ENCODE results near the gene GFRA3.

Gene GFRA3

DNA sequence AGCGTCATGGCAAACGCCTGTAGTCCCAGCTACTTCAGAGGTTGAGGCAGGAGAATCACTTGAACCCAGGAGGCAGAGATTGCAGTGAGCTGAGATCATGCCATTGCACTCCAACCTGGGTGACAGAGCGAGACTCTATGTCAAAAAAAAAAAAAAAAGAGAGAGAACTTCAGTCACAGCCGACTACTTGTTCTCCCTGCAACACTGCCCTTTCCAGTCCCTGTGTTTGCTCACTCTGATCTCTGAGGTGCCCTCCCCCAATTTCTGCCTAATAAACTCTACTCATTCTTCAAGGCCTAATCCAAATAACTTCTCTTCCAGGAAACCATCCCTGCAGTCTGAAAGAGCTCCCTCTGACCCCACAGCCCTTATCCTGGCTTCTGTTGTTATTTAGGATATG is 28.1 kb downstream of the GFRA3 start:
- DNase-seq, result no peak

GRCh38 chr5:138245717-138246116 is 28.7 kb downstream of the GFRA3 start:
- DNase-seq, result no peak

GRCh38 chr5:138243794-138244193 is 30.6 kb downstream of the GFRA3 start:
- DNase-seq, result no peak

- no peak for DNase-seq
These were observed 32.5 kb downstream of the GFRA3 start for GRCh38 chr5:138241688-138242571.

- DNase-seq, result no peak
These were observed 33.6 kb downstream of the GFRA3 start for GRCh38 chr5:138240650-138241385.

- DNase-seq, result no peak
These were observed 36.4 kb downstream of the GFRA3 start for GRCh38 chr5:138238034-138238433.

GRCh38 chr5:138234651-138235050 is 39.8 kb downstream of the GFRA3 start:
- DNase-seq, result no peak

DNA sequence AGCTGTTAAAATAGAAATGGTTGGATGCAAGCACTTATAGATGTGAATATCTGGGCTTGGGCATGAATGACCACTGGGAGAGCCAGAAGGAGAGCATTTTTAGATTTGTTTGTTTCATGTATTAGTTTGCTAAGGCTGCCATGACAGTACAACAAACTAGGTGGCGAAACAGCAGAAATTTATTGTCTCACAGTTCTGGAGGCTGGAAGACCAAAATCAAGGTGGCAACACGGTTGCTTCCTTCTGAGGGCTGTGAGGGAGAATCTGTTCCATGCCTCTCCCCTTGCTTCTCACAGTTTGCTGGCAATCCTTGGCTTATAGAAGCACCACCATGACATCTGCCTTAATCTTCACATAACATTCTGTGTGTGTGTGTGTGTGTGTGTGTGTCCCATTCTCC is 41.1 kb downstream of the GFRA3 start:
- no peak for DNase-seq

- DNase-seq, result no peak
These were observed 43.3 kb downstream of the GFRA3 start for GRCh38 chr5:138230981-138231589.

- DNase-seq, result no peak
These were observed 44.2 kb downstream of the GFRA3 start for GRCh38 chr5:138230261-138230660.

DNA sequence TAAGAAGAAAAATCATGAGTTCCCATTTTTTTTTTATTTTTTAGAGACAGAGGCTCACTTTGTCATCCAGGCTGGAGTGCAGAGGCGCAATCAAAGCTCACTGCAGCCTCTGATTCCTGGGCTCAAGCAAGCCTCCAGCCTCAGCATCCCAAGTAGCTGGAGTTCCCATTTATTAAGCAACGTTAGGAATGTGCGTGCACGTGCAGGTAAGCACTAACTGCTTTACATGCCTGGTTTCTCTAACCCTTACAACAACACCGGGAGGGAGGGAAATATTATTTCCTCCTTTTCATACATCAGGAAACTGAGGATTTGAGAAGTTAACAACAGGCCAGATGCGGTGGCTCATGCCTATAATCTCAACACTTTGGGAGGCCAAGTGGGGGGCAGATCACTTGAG is 45.0 kb downstream of the GFRA3 start:
- no peak for DNase-seq

DNA sequence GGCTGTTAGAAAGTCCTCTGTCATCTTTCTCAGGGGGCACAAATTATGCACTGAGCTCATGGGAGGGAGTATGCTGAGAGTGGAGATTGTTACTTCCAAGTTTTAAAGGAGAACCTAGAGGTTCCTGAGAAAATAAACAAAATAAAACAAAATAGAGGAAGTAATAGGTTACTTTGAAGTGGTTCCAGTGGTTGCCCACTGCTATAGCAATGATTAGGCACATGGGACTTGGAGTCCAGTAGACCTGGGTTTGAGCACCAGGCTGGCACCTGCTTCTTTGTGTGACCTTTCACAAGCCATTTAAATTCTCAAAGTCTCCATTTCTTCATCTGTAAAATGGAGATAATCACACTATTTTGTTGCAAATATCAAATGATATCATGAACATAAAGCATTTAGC is 47.5 kb downstream of the GFRA3 start:
- no peak for DNase-seq

DNA sequence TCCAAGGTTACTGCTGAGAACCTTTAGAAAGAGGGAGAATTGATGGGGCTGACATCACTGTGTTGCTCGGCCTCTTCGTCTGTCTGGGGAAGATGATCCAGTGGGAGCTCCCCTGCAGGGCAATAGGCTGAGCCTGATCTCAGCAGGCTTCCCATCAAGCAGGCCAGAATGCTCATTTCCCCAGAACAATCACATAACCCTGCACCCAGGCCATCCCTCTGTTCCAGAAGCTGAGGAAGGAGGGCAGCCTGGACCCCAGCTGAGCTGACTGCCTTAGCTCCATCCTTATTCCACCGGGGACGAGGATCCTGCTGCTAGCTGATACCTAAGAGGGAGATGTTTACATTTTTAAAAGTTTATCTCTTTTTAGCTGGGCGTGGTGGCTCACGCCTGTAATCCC is 49.7 kb downstream of the GFRA3 start:
- no peak for DNase-seq

- no peak for DNase-seq
These were observed 50.9 kb downstream of the GFRA3 start for GRCh38 chr5:138223532-138223931.

DNA sequence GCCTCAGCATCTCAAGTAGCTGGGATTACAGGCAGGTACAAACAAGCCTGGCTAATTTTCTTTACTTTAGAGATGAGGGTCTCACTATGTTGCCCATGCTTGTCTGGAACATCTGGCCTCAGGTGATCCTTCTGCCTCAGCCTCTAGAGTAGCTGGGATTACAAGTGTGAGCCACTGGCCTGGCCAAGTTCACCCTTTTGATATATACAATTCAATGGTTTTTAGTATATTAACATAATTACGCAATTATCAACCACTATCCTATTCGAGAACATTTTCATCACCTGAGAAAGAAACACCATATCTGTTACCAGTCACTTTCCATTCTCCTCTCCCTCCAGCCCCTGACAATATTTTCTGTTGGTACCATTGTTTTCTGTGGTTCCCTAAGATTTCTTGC is 57.6 kb downstream of the GFRA3 start:
- no peak for DNase-seq

GRCh38 chr5:138213161-138214029 is 61.0 kb downstream of the GFRA3 start, which contains the start of gene CDC23:
Gene CDC23 (minus strand): TSS chr5:138213323. CDS start chr5:138213312, 11 bp downstream.
- peak; percentile 92 for DNase-seq

GRCh38 chr5:138212828-138213160 is 61.6 kb downstream of the GFRA3 start:
- no peak for DNase-seq

DNA sequence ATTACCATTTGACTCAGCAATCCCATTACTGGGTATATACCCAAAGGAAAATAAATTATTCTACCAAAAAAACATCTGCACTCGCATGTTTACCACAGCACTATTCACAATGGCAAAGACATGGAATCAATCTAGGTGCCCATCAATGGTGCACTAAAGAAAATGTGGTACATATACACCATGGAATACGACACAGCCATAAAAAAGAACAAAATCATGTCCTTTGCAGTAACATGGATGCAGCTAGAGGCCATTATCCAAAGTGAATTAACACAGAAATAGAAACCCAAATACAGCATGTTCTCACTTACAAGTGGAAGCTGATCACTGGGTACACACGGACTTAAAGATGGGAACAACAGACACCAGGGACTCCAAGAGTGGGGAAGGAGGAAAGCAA is 63.4 kb downstream of the GFRA3 start:
- no peak for DNase-seq
